HG03025 (cell line): ENCODE measurements around the gene DR1.
"Not testable (repeated sequence)": the region's sequence is repeated elsewhere in the genome, so short reads cannot be mapped to it uniquely, and the experiment has no call there.

Experiments
- ATAC-seq: cut with Tn5 transposase; IDR thresholded peaks from one replicate; pipeline ENCODE4 v1.9.1; 2021; ENCODE audit warnings: mild to moderate bottlenecking, moderate library complexity; ENCODE audit not compliant: unreplicated experiment, low FRiP score

DR1 gene

GRCh38 chr1:93339171-93339697 is 6.5 kb upstream of the DR1 start:
- ATAC-seq: no peak

DNA sequence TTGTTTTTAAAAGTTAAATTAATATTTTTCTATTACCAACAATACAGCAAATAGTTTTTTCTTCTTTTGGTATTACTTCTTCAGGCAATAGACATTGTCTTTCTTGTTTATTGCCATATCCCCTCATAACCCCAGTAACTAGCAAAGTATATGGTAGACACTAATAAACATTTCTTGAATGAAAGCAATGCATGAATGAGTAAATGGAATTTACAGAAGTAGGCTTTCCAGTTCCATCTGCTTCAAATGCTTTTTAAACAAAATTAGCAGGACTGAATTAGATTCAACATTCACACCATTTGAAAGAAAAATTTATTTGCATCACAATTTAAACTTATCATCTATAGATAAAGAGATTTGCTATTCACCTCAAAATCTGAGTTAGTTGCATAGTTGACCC is 5.6 kb upstream of the DR1 start:
- no peak for ATAC-seq

DNA sequence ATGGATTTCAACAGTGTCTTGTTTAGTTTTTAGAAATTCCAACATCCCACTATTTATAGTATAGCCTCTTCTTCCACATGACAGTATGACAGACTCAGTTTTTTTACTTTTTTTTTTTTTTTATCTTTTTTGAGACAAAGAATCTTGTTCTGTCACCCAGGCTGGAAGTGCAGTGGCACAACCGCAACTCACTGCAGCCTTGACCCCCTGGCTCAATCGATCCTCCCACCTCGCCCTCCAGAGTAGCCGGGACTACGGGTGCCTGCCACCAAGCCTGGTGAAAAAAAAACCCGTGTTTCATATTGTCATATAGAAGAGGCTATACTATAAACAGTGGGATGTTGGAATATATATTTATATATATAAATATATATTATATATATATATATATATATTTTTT is 1.2 kb upstream of the DR1 start:
- no peak for ATAC-seq

- ATAC-seq: no peak
Observed at GRCh38 chr1:93344886-93345632, 648 bp upstream of the DR1 start.

- peak; percentile 14 for ATAC-seq
Observed at GRCh38 chr1:93346421-93346993, 800 bp downstream of the DR1 start.

- ATAC-seq: no peak
Observed at GRCh38 chr1:93347334-93347899, 1.7 kb downstream of the DR1 start.

DNA sequence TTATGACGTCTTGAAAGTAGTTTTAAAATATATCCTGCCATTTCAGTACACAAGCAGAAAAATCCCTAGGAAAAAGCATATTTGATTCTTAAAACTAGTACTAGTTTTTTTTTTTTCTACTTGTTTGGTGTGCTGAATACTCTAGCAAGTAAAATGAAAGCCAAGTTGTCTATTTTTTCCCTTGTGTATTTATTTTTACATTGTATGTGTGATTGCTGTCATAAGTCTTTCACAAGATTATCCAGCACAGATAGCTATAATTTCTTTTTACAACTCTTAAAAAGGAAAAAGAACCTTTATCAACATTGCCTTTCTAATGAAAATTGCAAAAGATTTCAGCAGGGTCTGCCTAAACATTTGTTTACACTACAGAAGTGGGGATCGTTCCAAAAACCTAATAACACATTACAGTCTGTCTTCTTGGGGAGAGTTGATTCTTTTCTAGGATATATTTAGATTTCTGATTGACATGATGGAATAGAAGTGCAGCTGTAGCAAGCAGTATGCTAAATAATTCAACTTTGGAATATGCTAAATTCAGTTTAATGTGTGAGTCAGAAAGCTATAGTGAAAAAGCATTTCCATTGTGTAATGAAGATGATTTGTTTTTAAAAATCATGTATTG is 2.5 kb downstream of the DR1 start:
- ATAC-seq: no peak

- no peak for ATAC-seq
Observed at GRCh38 chr1:93349231-93350135, 3.8 kb downstream of the DR1 start.

DNA sequence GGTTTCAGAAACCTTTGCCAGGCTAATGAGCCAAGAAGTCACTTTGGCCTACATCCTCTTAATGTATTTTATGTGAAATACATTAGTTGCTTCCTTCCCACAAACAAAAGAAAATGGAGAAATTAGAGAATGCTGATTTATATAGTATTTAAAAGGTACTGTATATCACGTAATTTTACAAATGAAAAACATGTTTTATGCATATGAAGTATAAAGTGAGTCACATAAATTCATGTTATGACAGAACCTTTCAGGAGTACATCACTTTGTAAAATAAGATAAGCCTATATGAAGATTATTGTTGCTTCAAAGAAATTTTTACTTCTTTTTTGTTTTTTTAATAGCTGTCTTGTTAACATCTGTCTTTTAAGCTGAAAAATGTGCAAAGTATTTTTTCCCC is 4.6 kb downstream of the DR1 start:
- no peak for ATAC-seq

- ATAC-seq: no peak
Observed at GRCh38 chr1:93350875-93351274, 5.2 kb downstream of the DR1 start.

DNA sequence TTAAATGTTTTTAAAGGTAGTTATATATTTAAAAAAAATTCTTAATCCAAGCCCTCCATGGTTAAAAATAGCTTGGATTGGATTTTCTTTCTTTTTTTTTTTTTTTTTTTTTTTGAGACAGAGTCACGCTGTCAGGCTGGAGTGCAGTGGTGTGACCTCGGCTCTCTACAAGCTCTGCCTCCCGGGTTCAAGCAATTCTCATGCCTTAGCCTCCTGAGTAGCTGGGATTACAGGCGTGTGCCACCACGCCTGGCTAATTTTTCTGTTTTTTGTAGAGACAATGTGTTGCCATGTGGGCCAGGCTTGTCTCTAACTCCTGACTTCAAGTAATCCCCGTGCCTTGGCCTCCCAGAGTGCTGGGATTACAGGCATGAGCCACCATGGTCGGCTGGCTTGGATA is 5.6 kb downstream of the DR1 start:
- not testable (repeated sequence) for ATAC-seq

GRCh38 chr1:93352376-93352775 is 6.7 kb downstream of the DR1 start:
- no peak for ATAC-seq

DNA sequence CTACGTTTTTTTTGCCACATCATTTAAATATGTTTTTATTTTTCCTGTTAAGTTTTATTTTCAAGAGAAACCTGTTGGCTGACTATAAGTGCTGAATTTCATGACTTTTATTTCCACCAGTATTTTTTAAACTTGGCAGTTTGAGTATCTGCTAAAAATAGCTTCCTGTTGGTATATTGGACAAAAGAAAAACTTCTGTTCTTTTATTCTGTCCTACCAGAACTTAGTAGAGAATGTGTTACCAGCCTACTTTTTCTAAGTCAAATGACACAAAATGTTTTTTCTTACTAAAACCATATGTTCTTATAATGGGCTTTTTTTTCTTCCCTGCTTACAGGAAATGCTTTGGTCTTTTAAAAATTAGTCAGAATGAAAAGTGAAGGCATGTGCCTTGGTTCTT is 7.6 kb downstream of the DR1 start:
- no peak for ATAC-seq

GRCh38 chr1:93354749-93355148 is 9.0 kb downstream of the DR1 start:
- ATAC-seq: no peak

DNA sequence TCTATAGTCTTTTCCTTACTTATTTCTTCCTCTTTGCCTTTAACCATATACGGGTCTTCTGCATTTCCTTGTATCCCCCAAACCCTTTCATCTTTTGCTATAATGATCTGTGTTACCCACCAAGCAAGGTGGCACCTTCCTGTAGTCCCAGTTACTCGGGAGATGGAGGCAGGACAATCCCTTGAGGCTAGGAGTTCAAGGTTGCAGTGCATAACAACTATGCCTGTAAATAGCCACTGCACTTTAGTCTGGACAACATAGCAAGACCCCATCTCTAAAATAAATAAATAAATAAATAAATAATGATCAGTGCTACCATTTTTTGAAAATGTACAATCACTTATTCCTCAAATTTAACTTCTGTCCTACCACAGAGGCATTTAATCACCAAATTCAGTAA is 11.5 kb downstream of the DR1 start:
- no peak for ATAC-seq

DNA sequence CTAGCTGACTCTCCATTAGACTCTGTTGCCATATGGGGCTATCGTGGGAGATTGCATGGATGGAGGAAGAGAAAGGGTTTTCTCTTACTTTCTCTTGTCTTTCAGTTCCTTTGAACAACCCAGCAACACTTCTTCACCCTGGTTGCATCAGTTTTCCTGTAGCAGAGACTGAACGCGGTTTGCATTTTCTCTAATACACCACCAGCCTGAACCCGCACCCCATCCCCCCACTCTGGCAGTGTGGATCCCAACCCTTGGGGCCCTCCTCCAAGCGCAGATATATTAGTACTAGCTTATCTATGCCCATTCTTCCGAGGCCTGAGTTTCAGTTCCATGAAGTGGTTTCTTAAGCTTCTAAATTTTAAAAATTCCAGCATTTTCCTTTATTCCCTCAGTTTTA is 12.6 kb downstream of the DR1 start:
- ATAC-seq: no peak

DNA sequence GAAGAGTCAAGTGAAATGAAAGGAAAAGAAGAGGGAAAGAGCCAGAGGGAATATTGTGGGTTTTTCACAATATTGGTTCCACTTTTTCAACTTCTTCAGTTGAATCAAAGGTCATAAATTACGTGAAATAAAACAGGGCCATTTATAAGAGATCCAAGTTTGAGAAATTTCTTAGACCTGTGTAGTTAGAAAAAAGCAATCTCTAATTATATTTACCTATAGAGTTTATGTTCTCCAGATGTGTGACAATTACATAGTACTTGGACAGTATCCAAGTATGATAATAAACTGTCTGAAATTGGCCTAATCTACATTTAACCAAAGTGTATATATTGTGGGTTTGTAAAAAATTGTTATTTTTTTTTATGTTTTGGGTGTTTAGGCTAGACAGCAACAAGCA is 14.4 kb downstream of the DR1 start:
- ATAC-seq: no peak

- no peak for ATAC-seq
Observed at GRCh38 chr1:93362237-93362636, 16.5 kb downstream of the DR1 start.

DNA sequence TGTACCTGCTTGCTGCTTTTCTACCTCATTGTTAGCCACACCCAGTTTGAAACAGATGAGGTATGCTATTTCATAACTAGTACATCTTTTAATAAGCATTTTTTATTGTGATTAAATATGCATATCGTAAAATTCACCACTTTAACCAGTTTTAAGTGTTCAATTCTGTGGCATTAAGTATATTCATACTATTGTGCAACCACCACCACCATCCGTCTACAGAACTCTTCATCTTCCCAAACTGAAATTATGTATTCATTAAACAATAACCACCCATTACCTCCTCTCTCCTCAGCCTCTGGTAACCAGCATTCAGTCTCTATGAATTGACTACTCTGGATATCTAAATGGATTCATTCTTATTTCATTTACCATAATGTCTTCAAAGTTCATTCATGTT is 20.1 kb downstream of the DR1 start:
- ATAC-seq: no peak

- ATAC-seq: no peak
Observed at GRCh38 chr1:93369734-93370133, 24.0 kb downstream of the DR1 start.
